ENCODE results near the gene ADAMTS17. TPM values are rescaled to one million over a fixed set of nuclear protein-coding genes. Genes with fewer than 3 reads are reported as not detected.
A peak's percentile ranks its signal among the peaks of the same experiment; 100 is the strongest.

The ADAMTS17 gene
- total RNA-seq, 1 experiment from 2014 or later, result 1.8 TPM

DNA sequence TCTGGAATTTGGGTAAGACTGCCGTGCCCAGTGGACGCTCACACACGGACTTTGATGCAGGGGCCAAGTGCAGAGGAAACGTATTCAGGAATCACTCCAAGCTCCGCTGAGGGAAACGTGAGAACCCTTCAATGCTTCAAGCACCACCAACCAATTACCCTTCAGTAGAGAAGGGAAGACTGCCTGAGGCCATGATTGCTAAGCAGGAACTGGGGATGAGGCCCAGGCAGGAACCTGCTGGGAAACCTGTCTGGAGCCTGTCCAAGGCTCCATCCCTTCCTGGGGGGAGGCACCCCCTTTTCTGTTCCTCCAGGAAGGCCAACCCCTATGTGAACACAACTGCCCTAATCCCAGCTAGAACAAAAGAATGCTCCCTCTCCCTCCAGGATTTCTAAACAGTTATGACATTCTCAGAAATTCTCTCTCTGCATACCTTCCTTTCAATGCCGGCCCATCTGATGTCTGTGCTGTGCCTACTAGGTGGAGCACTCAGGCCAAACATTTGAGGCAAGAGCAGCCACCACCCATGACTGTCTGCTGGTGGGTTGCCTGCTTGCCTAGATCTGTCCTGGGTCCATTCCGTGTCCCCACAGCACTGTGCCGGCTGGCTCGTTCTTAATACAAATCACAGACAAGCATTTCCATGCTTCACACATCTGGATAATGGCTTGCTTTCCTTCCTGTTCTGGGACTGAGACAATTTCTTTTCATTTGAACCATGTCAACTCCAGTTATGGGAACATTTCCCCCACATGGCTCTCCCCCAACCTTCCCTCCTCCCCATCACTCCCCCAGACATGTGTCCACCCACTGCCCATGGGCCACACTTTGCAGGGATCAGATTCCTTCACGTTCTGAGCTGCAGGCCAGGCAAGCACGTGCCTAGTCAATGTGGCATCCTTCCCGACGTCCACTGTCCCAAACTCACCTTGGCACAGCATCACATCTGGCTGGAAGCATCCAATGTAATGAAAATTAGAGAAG lies 149.4 kb downstream of the ADAMTS17 start:
- peaks cover 25% of the 10 kb centered on the region for H3K4me1 Mint-ChIP-seq
- POLR2A ChIA-PET, result no interaction called here
- no peaks in the 10 kb centered on the region for H3K9me3 Mint-ChIP-seq
- no peak for DNase-seq (ENCODE audit: low spot score)
- H3K27me3 Mint-ChIP-seq (ENCODE audit: low read depth), result peaks cover 4% of the 10 kb centered on the region; the same call in 1 of the 2 replicates
- no peak for TF ChIP-seq ETV6 (CRISPR knock-in tag; IDR thresholded peaks at IDR 0.05)
- TF ChIP-seq, protein P1, sequence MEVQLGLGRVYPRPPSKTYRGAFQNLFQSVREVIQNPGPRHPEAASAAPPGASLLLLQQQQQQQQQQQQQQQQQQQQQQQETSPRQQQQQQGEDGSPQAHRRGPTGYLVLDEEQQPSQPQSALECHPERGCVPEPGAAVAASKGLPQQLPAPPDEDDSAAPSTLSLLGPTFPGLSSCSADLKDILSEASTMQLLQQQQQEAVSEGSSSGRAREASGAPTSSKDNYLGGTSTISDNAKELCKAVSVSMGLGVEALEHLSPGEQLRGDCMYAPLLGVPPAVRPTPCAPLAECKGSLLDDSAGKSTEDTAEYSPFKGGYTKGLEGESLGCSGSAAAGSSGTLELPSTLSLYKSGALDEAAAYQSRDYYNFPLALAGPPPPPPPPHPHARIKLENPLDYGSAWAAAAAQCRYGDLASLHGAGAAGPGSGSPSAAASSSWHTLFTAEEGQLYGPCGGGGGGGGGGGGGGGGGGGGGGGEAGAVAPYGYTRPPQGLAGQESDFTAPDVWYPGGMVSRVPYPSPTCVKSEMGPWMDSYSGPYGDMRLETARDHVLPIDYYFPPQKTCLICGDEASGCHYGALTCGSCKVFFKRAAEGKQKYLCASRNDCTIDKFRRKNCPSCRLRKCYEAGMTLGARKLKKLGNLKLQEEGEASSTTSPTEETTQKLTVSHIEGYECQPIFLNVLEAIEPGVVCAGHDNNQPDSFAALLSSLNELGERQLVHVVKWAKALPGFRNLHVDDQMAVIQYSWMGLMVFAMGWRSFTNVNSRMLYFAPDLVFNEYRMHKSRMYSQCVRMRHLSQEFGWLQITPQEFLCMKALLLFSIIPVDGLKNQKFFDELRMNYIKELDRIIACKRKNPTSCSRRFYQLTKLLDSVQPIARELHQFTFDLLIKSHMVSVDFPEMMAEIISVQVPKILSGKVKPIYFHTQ (CRISPR knock-in tag; IDR thresholded peaks at IDR 0.05), result no peak
- no peak for TF ChIP-seq ZNF121 (CRISPR knock-in tag; IDR thresholded peaks at IDR 0.05)
- TF ChIP-seq, protein P2, sequence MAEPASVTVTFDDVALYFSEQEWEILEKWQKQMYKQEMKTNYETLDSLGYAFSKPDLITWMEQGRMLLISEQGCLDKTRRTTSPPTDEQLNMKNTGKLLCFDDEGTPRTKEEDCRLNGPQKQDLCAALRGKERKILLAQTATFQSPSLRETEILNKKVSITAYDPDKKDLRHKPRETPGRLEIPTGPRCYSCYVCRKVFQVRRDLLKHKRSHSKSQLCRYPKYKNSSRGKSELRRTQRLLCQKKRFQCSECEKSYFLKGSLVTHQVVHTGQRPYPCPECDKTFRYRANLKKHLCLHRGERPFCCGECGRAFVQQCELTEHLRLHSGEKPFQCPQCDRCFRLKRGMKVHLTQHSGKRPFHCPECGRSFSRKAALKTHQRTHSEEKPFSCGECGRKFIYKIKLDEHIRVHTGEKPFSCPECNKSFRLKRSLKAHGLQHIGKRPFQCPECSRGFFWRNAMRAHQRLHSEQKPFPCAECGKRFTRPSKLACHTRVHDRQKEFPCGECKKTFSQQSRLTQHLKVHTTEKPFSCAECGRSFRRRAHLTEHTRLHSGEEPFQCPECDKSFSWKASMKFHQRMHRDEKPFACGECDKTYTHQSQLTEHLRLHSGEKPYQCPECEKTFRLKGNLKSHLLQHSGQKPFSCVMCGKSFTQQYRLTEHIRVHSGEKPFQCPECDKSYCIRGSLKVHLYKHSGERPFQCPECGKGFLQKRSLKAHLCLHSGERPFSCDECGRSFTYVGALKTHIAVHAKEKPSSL (CRISPR knock-in tag; conservative IDR thresholded peaks at IDR 0.05), result no peak
- TF ChIP-seq HMGA2 (CRISPR knock-in tag; IDR thresholded peaks at IDR 0.05), result no peak
- TF ChIP-seq, protein P3, sequence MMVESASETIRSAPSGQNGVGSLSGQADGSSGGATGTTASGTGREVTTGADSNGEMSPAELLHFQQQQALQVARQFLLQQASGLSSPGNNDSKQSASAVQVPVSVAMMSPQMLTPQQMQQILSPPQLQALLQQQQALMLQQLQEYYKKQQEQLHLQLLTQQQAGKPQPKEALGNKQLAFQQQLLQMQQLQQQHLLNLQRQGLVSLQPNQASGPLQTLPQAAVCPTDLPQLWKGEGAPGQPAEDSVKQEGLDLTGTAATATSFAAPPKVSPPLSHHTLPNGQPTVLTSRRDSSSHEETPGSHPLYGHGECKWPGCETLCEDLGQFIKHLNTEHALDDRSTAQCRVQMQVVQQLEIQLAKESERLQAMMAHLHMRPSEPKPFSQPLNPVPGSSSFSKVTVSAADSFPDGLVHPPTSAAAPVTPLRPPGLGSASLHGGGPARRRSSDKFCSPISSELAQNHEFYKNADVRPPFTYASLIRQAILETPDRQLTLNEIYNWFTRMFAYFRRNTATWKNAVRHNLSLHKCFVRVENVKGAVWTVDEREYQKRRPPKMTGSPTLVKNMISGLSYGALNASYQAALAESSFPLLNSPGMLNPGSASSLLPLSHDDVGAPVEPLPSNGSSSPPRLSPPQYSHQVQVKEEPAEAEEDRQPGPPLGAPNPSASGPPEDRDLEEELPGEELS (CRISPR knock-in tag; IDR thresholded peaks at IDR 0.05), result no peak
- TF ChIP-seq, protein P4, sequence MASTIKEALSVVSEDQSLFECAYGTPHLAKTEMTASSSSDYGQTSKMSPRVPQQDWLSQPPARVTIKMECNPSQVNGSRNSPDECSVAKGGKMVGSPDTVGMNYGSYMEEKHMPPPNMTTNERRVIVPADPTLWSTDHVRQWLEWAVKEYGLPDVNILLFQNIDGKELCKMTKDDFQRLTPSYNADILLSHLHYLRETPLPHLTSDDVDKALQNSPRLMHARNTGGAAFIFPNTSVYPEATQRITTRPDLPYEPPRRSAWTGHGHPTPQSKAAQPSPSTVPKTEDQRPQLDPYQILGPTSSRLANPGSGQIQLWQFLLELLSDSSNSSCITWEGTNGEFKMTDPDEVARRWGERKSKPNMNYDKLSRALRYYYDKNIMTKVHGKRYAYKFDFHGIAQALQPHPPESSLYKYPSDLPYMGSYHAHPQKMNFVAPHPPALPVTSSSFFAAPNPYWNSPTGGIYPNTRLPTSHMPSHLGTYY (CRISPR knock-in tag; IDR thresholded peaks at IDR 0.05), result no peak
- no peak for TF ChIP-seq ATF1 (CRISPR knock-in tag; IDR thresholded peaks at IDR 0.05)
- TF ChIP-seq SP1 (CRISPR knock-in tag; conservative IDR thresholded peaks at IDR 0.05), result no peak
- no peak for TF ChIP-seq GABPB1 (CRISPR knock-in tag; IDR thresholded peaks at IDR 0.05)
- no peak for TF ChIP-seq OVOL2 (CRISPR knock-in tag; IDR thresholded peaks at IDR 0.05; ENCODE audit: borderline replicate concordance)
- no peak for TF ChIP-seq CREB1 (CRISPR knock-in tag; IDR thresholded peaks at IDR 0.05)
- no peak overlapping the region for H3K27ac Mint-ChIP-seq
- CTCF ChIA-PET, result interaction anchor here (2.2 kb wide), 1 partner anchor 15 kb away, joined by 5 read pairs; no protein-coding TSS in a partner anchor
- peak; percentile 48 for ATAC-seq
- no peak overlapping the region for H3K4me3 Mint-ChIP-seq
- no peaks in the 10 kb centered on the region for H3K36me3 Mint-ChIP-seq

DNA sequence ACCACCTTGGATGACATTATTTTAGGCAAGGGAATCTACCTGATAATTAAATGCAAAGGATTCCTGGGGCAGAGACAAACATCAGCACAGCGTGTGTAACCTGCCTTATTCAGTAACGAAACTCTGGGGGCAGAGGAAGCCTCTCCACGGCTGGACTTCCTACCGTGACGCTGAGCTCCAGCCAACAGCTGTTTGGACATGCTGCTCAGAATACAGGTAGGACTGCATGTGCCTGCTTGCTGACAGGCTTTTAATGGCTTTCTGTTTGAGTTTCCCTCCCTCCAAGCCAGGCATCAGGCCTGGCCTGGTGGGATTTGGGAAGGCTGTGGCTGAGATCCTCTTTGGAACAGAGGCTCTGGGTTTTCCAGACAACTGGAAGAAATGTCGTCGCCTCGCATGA lies 150.6 kb downstream of the ADAMTS17 start:
- peak; percentile 68 for ATAC-seq
- no peak overlapping the region for H3K4me3 Mint-ChIP-seq
- ChIA-PET CTCF (interaction anchor here (0.7 to 2.2 kb wide), 4 partner anchors 16 to 262 kb away, joined by 3 to 6 read pairs (median 4); no protein-coding TSS in a partner anchor), POLR2A (interaction anchor here (1.1 kb wide), 1 partner anchor 84 kb away, joined by 3 read pairs; no protein-coding TSS in a partner anchor)
- no peaks in the 10 kb centered on the region for H3K9me3 Mint-ChIP-seq
- no peaks in the 10 kb centered on the region for H3K36me3 Mint-ChIP-seq
- TF ChIP-seq, protein P5, sequence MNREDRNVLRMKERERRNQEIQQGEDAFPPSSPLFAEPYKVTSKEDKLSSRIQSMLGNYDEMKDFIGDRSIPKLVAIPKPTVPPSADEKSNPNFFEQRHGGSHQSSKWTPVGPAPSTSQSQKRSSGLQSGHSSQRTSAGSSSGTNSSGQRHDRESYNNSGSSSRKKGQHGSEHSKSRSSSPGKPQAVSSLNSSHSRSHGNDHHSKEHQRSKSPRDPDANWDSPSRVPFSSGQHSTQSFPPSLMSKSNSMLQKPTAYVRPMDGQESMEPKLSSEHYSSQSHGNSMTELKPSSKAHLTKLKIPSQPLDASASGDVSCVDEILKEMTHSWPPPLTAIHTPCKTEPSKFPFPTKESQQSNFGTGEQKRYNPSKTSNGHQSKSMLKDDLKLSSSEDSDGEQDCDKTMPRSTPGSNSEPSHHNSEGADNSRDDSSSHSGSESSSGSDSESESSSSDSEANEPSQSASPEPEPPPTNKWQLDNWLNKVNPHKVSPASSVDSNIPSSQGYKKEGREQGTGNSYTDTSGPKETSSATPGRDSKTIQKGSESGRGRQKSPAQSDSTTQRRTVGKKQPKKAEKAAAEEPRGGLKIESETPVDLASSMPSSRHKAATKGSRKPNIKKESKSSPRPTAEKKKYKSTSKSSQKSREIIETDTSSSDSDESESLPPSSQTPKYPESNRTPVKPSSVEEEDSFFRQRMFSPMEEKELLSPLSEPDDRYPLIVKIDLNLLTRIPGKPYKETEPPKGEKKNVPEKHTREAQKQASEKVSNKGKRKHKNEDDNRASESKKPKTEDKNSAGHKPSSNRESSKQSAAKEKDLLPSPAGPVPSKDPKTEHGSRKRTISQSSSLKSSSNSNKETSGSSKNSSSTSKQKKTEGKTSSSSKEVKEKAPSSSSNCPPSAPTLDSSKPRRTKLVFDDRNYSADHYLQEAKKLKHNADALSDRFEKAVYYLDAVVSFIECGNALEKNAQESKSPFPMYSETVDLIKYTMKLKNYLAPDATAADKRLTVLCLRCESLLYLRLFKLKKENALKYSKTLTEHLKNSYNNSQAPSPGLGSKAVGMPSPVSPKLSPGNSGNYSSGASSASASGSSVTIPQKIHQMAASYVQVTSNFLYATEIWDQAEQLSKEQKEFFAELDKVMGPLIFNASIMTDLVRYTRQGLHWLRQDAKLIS (CRISPR knock-in tag; IDR thresholded peaks at IDR 0.05; ENCODE audit: borderline replicate concordance), result no peak
- TF ChIP-seq PRRX2 (CRISPR knock-in tag; IDR thresholded peaks at IDR 0.05) (no peak), ZNF232 (CRISPR knock-in tag; IDR thresholded peaks at IDR 0.05) (no peak), HMGA2 (CRISPR knock-in tag; IDR thresholded peaks at IDR 0.05) (no peak), NFATC4 (CRISPR knock-in tag; IDR thresholded peaks at IDR 0.05) (no peak), MXD4 (CRISPR knock-in tag; IDR thresholded peaks at IDR 0.05; ENCODE audit: borderline replicate concordance) (no peak)
- no peak for DNase-seq (ENCODE audit: low spot score)
- peaks cover 4% of the 10 kb centered on the region; the same call in 1 of the 2 replicates for H3K27me3 Mint-ChIP-seq (ENCODE audit: low read depth)
- H3K27ac Mint-ChIP-seq, result peak overlapping the region; percentile 89; the same call in 1 of the 2 replicates
- H3K4me1 Mint-ChIP-seq, result peaks cover 25% of the 10 kb centered on the region
